Pancreas (tissue), 10 donors: ENCODE results near the gene HDHD5. TPM values are rescaled to one million over a fixed set of nuclear protein-coding genes. Genes with fewer than 3 reads are reported as not detected.

Experiments used
- ATAC-seq, 4 donors: fragments of 200-7000 bp; cut with Tn5 transposase; one replicate each; pipeline versions ENCODE4 v1.8.0 to v1.9.1; 2020; ENCODE audit warnings: mild to moderate bottlenecking in 4 of 4, moderate library complexity in 4 of 4
- DNase-seq, 6 donors: peaks; one replicate each; pipeline ENCODE4 v3.0.0-alpha.2; 2020
- FAIRE-seq: peaks from 2 replicates; lab custom pipeline; 2012; peaks lifted over from hg19 to GRCh38; lab: Jason Lieb, UNC
- H3K27ac ChIP-seq, 4 donors: fragments of 200-600 bp; sonication (generic); 1 replicate in 3 of 4; 2 replicates in 1 of 4; pipeline versions ENCODE4 v1.5.0 to v1.8.0; 2020
- H3K27me3 ChIP-seq, 4 donors: fragments of 200-600 bp; one replicate each; pipeline ENCODE4 v1.8.0; 2021
- H3K36me3 ChIP-seq, 3 donors: fragments of 200-600 bp; sonication (generic) in 1 of 3; one replicate each; pipeline versions ENCODE4 v1.5.0 to v1.8.0; 2020 to 2021
- H3K4me1 ChIP-seq, 3 donors: fragments of 200-600 bp; one replicate each; pipeline ENCODE4 v1.8.0; 2021
- H3K4me3 ChIP-seq, 4 donors: fragments of 200-600 bp; sonication (generic) in 2 of 4; one replicate each; pipeline versions ENCODE4 v1.5.0 to v1.8.0; 2020 to 2021
- H3K9me3 ChIP-seq, 4 donors: fragments of 200-600 bp; one replicate each; pipeline ENCODE4 v1.8.0; 2021
- CTCF ChIP-seq, 4 donors: fragments of 200-600 bp; sonication (generic) in 3 of 4; IDR thresholded peaks; one replicate each; pipeline versions ENCODE4 v1.5.0 to v1.8.0; 2021; ENCODE audit warnings: antibody characterized with exemption in 4 of 4
- WGBS, 2 donors: extraction: QIAGEN DNeasy Blood & Tissue Kit; methylation state at CpG; one replicate each; pipeline ENCODE4 v1.1.7; 2013; 5-methylcytosine and 5-hydroxymethylcytosine counted together
- intact Hi-C, 3 donors: fragments of 100-400 bp; cut with DNase I; formaldehyde crosslinking; loops; one replicate each; pipeline versions ENCODE4 v1.11.1 to v1.14.2; 2022
- polyA plus RNA-seq, 2 donors: library from polyadenylated mRNA; stranded (reverse); fragments of 200-250 nt; gene quantifications; one replicate each; pipeline ENCODE4 v1.2.3, GENCODE V29; 2013
- total RNA-seq, 6 donors: library from RNA; stranded (reverse); fragmentation: NEBNext Ultra II Directional in 4 of 6; extraction: Animal tissue kit (Norgen Biotek cat#: 25700) in 4 of 6; gene quantifications; one replicate each; pipeline versions ENCODE4 v1.2.1 to v1.2.4, GENCODE V29; 2021 to 2023
- donor health status: healthy with polysubstance abuse.
- donor health status: DM: no; HTN: no; CAD: no; lungs with moderate emphysema.
- donor health status: DM: no; HTN: no; CAD: no.
- donor health status: control.
- donor health status: control.
- donor health status: Bipolar disorder and iron deficiency.
- donor health status: DM: yes; HTN: yes; CAD: no.
- donor health status: DM: no; HTN: no; CAD: no.
- donor health status: DM: no; HTN: no; CAD: no.
- donor health status: DM: yes; HTN: yes; CAD: no.

The HDHD5 gene
- total and polyA plus RNA-seq, 8 donors = 10.5 to 43.6 (median 17.0) TPM

GRCh38 chr22:17106785-17107546 lies 52.1 kb downstream of the HDHD5 start:
- intact Hi-C loops = no loop called here
- ATAC-seq (peak in 3 of 4 donors; percentile 11 to 65 (median 47)), DNase-seq (no peak), FAIRE-seq (no peak)
- Histone ChIP-seq H3K9me3 (no peaks in the 10 kb centered on the region), H3K4me1 (no peaks in the 10 kb centered on the region), H3K36me3 (peaks cover 0 to 42% (median 4%) of the 10 kb centered on the region in 3 donors), H3K4me3 (no peak overlapping the region), H3K27me3 (no peaks in the 10 kb centered on the region), H3K27ac (no peak overlapping the region)
- no peak for TF ChIP-seq CTCF (IDR thresholded peaks at IDR 0.05)
- WGBS, 2 donors = 79 to 85% methylated on average over 15 of the region's 15 CpGs

GRCh38 chr22:17106161-17106784 lies 52.8 kb downstream of the HDHD5 start:
- intact Hi-C loops = no loop called here
- peaks cover 0 to 48% (median 4%) of the 10 kb centered on the region in 3 donors for H3K36me3 ChIP-seq
- DNase-seq (no peak), FAIRE-seq (no peak), ATAC-seq (peak in 2 of 4 donors; percentile 6 to 23)
- no peak for TF ChIP-seq CTCF (IDR thresholded peaks at IDR 0.05)
- no peak overlapping the region for H3K4me3 ChIP-seq
- H3K27ac ChIP-seq = no peak overlapping the region
- H3K27me3 ChIP-seq = no peaks in the 10 kb centered on the region
- H3K4me1 ChIP-seq = no peaks in the 10 kb centered on the region
- WGBS, 2 donors = 77 to 79% methylated on average over 12 of the region's 12 CpGs
- H3K9me3 ChIP-seq = no peaks in the 10 kb centered on the region

GRCh38 chr22:17105143-17106129 lies 53.6 kb downstream of the HDHD5 start:
- DNase-seq (no peak), ATAC-seq (no peak), FAIRE-seq (no peak)
- Histone ChIP-seq H3K4me3 (no peak overlapping the region), H3K27me3 (no peaks in the 10 kb centered on the region), H3K9me3 (no peaks in the 10 kb centered on the region), H3K36me3 (peaks cover 4 to 55% (median 5%) of the 10 kb centered on the region in 3 donors), H3K27ac (no peak overlapping the region), H3K4me1 (no peaks in the 10 kb centered on the region)
- TF ChIP-seq CTCF (IDR thresholded peaks at IDR 0.05) = no peak
- WGBS, 2 donors = 84 to 89% methylated on average over 22 of the region's 22 CpGs
- intact Hi-C loops = no loop called here

GRCh38 chr22:17104336-17104935 lies 54.6 kb downstream of the HDHD5 start:
- WGBS, 2 donors = 88 to 95% methylated on average over 10 to 14 of the region's 14 CpGs
- no peak for FAIRE-seq
- no peak for ATAC-seq

More at GRCh38 chr22:17104336-17104935, 54.6 kb downstream of the HDHD5 start:
- H3K36me3 ChIP-seq = peaks cover 4 to 63% (median 8%) of the 10 kb centered on the region in 3 donors
- H3K9me3 ChIP-seq = no peaks in the 10 kb centered on the region
- H3K27ac ChIP-seq = no peak overlapping the region
- H3K27me3 ChIP-seq = no peaks in the 10 kb centered on the region
- no peak overlapping the region for H3K4me3 ChIP-seq
- no peaks in the 10 kb centered on the region for H3K4me1 ChIP-seq
- TF ChIP-seq CTCF (IDR thresholded peaks at IDR 0.05) = no peak
- intact Hi-C loops = no loop called here
- no peak for DNase-seq
